Ishikawa (cell line): Measurements from ENCODE around the gene LPAR2.

Experiments used
- CEBPB ChIP-seq: IDR thresholded peaks from 2 replicates; pipeline ENCODE4 v1.6.1; 2012
- CREB1 ChIP-seq: IDR thresholded peaks from 2 replicates; pipeline ENCODE4 v1.6.1; 2012; ENCODE audit warnings: low read depth
- EGR1 ChIP-seq: IDR thresholded peaks from 2 replicates; pipeline ENCODE4 v1.6.1; 2012
- EP300 ChIP-seq: IDR thresholded peaks from 2 replicates; pipeline ENCODE4 v1.6.1; 2012; ENCODE audit warnings: borderline replicate concordance
- FOXM1 ChIP-seq: IDR thresholded peaks from 2 replicates; pipeline ENCODE4 v1.6.1; 2012; ENCODE audit warnings: low read depth, borderline replicate concordance
- NFIC ChIP-seq: IDR thresholded peaks from 2 replicates; pipeline ENCODE4 v1.6.1; 2012
- RAD21 ChIP-seq: IDR thresholded peaks from 2 replicates; pipeline ENCODE4 v1.6.1; 2012; ENCODE audit warnings: low read depth
- TAF1 ChIP-seq: IDR thresholded peaks from 2 replicates; pipeline ENCODE4 v1.6.1; 2012; ENCODE audit warnings: low read depth, mild to moderate bottlenecking
- TCF12 ChIP-seq: IDR thresholded peaks from 2 replicates; pipeline ENCODE4 v1.6.1; 2012; ENCODE audit warnings: low read depth
- TEAD4 ChIP-seq: IDR thresholded peaks from 2 replicates; pipeline ENCODE4 v1.6.1; 2012
- YY1 ChIP-seq: IDR thresholded peaks from 2 replicates; pipeline ENCODE4 v1.6.1; 2012; ENCODE audit warnings: low read depth
- ZBTB7A ChIP-seq: IDR thresholded peaks from 2 replicates; pipeline ENCODE4 v1.6.1; 2012; ENCODE audit warnings: low read depth
- TF ChIP-seq, protein P1 (sequence below): IDR thresholded peaks from 2 replicates; pipeline ENCODE4 v1.6.1; 2012
- TF ChIP-seq, protein P2 (sequence below): IDR thresholded peaks from 2 replicates; pipeline ENCODE4 v1.6.1; 2012; ENCODE audit warnings: low read depth, mild to moderate bottlenecking
- TF ChIP-seq, protein P3 (sequence below): IDR thresholded peaks from 2 replicates; pipeline ENCODE4 v1.6.1; 2012

The LPAR2 gene

DNA sequence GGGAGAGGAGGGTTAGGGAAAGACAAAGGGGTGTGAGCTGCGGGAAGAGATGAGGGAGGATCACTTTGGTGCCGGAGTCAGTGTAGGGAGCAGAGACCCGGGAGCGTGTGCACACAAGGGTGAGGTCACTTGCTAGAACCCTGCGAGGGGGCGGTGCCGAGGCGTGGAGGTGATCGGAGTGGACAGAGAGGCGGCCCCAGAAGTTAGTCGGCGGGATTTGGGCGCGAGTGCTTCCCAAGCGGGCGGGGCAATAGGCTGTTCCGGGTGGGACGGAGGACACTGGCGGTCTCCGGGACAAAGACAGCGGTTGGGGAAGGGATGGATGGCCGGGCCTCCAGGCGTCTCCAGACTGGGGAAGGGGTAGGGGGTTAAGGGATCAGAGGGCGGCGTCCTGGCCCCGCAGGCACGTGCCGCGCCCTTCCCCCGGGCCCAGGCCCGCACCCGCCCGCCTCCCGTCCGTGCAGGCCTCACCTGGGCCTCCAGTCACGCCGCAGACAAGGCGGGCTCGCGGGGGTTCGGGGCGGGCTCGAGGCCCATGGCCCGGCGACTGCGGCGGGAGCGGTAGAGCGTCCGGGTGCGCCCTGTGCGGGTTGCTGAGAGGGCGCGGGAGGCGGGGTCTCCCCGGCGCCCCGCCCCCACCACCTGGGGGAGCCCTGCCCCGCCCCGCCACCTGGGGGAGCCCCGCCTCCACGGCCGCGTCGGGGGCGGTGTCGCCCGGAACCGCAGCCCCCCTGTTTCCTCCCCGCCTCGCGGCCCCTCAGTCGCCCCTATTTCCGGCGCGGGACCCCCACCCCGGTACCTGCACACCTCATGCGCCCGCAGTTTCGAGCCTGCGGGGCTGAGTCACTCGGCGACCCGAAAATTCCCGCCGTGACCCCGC, at the start of gene LPAR2:
TSS of gene LPAR2 (minus strand) at position 600 of the 880 bp plus-strand sequence. CDS start 945 bp downstream, outside the sequence.
- TF ChIP-seq EP300 = no peak
- TF ChIP-seq, protein P1, sequence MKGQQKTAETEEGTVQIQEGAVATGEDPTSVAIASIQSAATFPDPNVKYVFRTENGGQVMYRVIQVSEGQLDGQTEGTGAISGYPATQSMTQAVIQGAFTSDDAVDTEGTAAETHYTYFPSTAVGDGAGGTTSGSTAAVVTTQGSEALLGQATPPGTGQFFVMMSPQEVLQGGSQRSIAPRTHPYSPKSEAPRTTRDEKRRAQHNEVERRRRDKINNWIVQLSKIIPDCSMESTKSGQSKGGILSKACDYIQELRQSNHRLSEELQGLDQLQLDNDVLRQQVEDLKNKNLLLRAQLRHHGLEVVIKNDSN = peak; percentile 54
- TF ChIP-seq, protein P2, sequence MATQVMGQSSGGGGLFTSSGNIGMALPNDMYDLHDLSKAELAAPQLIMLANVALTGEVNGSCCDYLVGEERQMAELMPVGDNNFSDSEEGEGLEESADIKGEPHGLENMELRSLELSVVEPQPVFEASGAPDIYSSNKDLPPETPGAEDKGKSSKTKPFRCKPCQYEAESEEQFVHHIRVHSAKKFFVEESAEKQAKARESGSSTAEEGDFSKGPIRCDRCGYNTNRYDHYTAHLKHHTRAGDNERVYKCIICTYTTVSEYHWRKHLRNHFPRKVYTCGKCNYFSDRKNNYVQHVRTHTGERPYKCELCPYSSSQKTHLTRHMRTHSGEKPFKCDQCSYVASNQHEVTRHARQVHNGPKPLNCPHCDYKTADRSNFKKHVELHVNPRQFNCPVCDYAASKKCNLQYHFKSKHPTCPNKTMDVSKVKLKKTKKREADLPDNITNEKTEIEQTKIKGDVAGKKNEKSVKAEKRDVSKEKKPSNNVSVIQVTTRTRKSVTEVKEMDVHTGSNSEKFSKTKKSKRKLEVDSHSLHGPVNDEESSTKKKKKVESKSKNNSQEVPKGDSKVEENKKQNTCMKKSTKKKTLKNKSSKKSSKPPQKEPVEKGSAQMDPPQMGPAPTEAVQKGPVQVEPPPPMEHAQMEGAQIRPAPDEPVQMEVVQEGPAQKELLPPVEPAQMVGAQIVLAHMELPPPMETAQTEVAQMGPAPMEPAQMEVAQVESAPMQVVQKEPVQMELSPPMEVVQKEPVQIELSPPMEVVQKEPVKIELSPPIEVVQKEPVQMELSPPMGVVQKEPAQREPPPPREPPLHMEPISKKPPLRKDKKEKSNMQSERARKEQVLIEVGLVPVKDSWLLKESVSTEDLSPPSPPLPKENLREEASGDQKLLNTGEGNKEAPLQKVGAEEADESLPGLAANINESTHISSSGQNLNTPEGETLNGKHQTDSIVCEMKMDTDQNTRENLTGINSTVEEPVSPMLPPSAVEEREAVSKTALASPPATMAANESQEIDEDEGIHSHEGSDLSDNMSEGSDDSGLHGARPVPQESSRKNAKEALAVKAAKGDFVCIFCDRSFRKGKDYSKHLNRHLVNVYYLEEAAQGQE = no peak
- TF ChIP-seq, protein P3, sequence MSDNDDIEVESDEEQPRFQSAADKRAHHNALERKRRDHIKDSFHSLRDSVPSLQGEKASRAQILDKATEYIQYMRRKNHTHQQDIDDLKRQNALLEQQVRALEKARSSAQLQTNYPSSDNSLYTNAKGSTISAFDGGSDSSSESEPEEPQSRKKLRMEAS = peak; percentile 77
- TF ChIP-seq RAD21 = no peak
- peak; percentile 33; the same call in 1 of the 2 replicates for TF ChIP-seq EGR1

DNA sequence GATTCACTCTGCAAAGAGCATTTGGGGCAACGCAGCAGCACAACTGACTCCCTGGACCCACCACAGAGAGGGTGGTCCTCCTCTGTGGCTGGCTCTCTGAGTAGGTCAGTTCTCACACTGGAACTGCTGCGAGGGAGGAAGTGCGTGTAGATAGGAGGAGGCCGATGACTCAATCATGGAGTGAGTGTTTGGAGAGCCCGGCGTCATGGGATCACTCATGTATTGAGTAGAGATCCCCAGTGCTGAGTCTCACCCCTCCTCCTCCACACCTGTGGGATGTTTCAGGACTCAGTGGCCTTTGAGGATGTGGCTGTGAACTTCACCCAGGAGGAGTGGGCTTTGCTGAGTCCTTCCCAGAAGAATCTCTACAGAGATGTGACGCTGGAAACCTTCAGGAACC, 49.6 kb upstream of the LPAR2 start:
- TF ChIP-seq NFIC (no peak), TAF1 (no peak), FOXM1 (no peak), TCF12 (no peak), CREB1 (no peak), EP300 (no peak), CEBPB (no peak)
- TF ChIP-seq, protein P1 = no peak
- TF ChIP-seq, protein P3 = no peak

DNA sequence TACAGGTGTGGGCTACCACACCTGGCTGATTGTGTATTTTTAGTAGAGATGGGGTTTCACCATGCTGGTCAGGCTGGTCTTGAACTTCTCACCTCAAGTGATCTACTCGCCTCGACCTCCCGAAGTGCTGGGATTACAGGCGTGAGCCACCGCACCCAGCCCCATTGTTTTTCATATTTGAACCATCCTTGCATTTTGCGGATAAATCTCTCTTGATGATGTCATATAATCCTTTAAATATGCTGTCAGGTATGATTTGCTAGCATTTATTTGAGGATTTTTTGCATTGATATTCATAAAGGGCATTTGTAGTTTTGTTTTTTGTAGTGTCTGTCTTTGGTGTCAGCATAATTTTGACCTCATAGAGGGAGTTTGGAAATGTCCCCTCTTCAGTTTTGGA, 46.3 kb upstream of the LPAR2 start:
- TF ChIP-seq YY1 (no peak), EGR1 (no peak), TAF1 (no peak), FOXM1 (no peak), CREB1 (no peak)
- TF ChIP-seq, protein P2 = no peak

DNA sequence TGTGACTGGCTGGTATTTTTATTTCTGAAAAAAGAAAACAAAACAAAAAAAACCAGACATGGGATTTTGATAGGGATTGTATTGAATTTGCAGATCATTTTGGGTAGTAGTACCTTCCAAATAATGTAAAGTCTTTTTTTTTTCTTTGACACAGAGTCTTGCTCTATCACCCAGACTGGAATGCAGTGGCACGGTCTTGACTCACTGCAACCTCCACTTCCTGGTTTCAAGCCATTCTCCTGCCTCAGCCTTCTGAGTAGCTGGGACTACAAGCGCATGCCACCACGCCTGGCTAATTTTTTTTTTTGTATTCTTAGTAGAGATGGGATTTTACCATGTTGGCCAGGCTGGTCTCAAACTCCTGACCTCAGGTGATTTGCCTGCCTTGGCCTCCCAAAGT, 44.8 kb upstream of the LPAR2 start:
- no peak for TF ChIP-seq ZBTB7A
- TF ChIP-seq, protein P3 = no peak
- TF ChIP-seq TEAD4 = no peak
- TF ChIP-seq TCF12 = no peak
- TF ChIP-seq EGR1 = no peak
- no peak for TF ChIP-seq TAF1
- TF ChIP-seq, protein P2 = no peak
- no peak for TF ChIP-seq YY1
- no peak for TF ChIP-seq FOXM1
- TF ChIP-seq CEBPB = no peak
- TF ChIP-seq RAD21 = no peak
- no peak for TF ChIP-seq NFIC
- no peak for TF ChIP-seq CREB1
- TF ChIP-seq EP300 = no peak
- TF ChIP-seq, protein P1 = no peak
